MM.1S (cell line): ENCODE data around the gene ACOX3.

ENCODE experiments used
- EZH2 ChIP-seq: fragments of 300-600 bp; sonication (generic); optimal IDR thresholded peaks from 2 replicates; pipeline ENCODE3; 2017; ENCODE audit warnings: low read depth, mild to moderate bottlenecking, antibody characterized with exemption, low read length, mixed read lengths
- EZH2phosphoT487 ChIP-seq: fragments of 300-600 bp; sonication (generic); IDR thresholded peaks from 2 replicates; pipeline ENCODE4 v1.6.1; 2018; ENCODE audit warnings: antibody characterized with exemption, low read length
- TF ChIP-seq, protein P1 (sequence below): fragments of 300-600 bp; sonication (generic); IDR thresholded peaks from 2 replicates; pipeline ENCODE4 v1.5.1; 2016; ENCODE audit warnings: antibody characterized with exemption, low read length, mixed read lengths

DNA sequence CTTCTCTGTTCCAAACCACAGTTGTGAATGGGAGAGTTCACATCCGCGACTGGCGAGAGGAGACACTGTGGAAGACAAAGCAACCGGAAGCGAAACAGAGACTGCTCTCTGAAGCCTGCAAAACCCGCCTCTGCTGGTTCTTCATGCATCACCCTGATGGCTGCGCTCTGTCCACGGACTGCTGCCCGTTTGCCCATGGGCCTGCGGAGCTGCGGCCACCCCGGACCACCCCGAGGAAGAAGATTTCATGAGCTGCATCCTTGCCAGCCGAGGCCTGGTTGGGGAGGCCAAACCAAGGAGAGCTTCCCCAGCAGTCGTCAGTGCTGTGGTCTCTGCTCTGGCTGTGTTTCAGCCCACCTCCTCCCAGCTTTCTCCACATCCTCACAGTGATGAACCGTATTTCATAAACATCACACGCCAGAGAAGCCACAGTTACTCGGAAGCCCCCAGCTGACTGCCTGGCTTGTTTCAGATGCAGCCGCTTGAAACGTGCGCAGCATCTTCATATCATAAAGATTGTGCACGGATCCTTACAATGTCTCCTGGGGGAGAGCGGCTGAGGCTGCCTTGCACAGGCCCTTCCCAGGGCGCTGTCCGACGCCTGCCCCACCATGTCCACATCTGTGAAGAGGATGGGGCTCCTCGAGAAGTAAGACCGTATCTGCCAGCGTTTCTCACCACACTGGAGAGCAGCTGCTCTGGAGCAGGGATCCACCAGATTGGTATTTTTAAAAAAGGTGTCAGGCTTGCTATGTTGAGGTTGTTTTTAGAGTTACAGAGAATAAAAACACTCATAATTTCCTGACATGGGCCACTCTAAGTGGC, 35.4 kb upstream of the ACOX3 start:
- TF ChIP-seq, protein P1, sequence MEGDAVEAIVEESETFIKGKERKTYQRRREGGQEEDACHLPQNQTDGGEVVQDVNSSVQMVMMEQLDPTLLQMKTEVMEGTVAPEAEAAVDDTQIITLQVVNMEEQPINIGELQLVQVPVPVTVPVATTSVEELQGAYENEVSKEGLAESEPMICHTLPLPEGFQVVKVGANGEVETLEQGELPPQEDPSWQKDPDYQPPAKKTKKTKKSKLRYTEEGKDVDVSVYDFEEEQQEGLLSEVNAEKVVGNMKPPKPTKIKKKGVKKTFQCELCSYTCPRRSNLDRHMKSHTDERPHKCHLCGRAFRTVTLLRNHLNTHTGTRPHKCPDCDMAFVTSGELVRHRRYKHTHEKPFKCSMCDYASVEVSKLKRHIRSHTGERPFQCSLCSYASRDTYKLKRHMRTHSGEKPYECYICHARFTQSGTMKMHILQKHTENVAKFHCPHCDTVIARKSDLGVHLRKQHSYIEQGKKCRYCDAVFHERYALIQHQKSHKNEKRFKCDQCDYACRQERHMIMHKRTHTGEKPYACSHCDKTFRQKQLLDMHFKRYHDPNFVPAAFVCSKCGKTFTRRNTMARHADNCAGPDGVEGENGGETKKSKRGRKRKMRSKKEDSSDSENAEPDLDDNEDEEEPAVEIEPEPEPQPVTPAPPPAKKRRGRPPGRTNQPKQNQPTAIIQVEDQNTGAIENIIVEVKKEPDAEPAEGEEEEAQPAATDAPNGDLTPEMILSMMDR, result no peak
- TF ChIP-seq EZH2 (no peak), EZH2phosphoT487 (no peak)
